K562 (cell line): ENCODE results near the gene WDR62. TPM values are rescaled to one million over a fixed set of nuclear protein-coding genes. Genes with fewer than 3 reads are reported as not detected.

Source experiments
- ATAC-seq: fragments of 200-7000 bp; cut with Tn5 transposase; 3 replicates; pipeline ENCODE4 v1.9.1; 2020; ENCODE audit warnings: moderate library complexity
- BruUV-seq: library from RNA; stranded (reverse); fragments of 400-500 nt; replicated peaks from 2 replicates; lab custom pipeline; 2021; lab: Mats Ljungman, UMichigan
- CTCF ChIA-PET: fragments of 300-600 bp; formaldehyde crosslinking; extraction: SDS; loops from one replicate; lab custom pipeline; 2021; ENCODE audit warnings: low intra/inter-chr PET ratio; lab: Yijun Ruan, JAX
- POLR2A ChIA-PET: fragments of 300-600, 350-650 bp; sonication (Branson Sonifier 250); formaldehyde crosslinking; extraction: SDS; loops from one replicate; lab custom pipeline; 2021; ENCODE audit warnings: antibody characterized with exemption, inconsistent platforms; lab: Yijun Ruan, JAX
- DNase-seq, 4 experiments: peaks; one replicate each; pipeline versions ENCODE4 v3.0.0 to v3.0.0-alpha.2; 2011 to 2018; ENCODE audit warnings: low spot score in 3 of 4, mixed read lengths in 3 of 4; ENCODE audit errors: extremely low read depth in 1 of 4
- FAIRE-seq: peaks from 2 replicates; lab custom pipeline; 2011; peaks lifted over from hg19 to GRCh38; lab: Jason Lieb, UNC
- H2AFZ ChIP-seq: 2 replicates; pipeline ENCODE4 v1.6.0; 2011; ENCODE audit warnings: low read depth, low read length, control low read depth, inconsistent platforms
- H3K27ac ChIP-seq: fragments of 200-600 bp; 3 replicates; pipeline ENCODE4 v1.8.0; 2011; ENCODE audit warnings: low read depth, mild to moderate bottlenecking, control low read depth, inconsistent platforms, low read length, moderate library complexity, mixed read lengths; ENCODE audit errors: extremely low read depth
- H3K27me3 ChIP-seq, 2 experiments: fragments of 300-600 bp in 1 of 2; 2 replicates in 1 of 2; 3 replicates in 1 of 2; pipeline versions ENCODE4 v1.6.0 to v1.8.0; 2011; ENCODE audit warnings: inconsistent platforms in 2 of 2, low read length in 2 of 2, mild to moderate bottlenecking in 1 of 2, mixed read lengths in 1 of 2, moderate library complexity in 1 of 2; ENCODE audit not compliant: control insufficient read depth in 2 of 2, insufficient read depth in 2 of 2
- H3K36me3 ChIP-seq: fragments of 300-600 bp; 3 replicates; pipeline ENCODE4 v1.8.0; 2011; ENCODE audit warnings: mild to moderate bottlenecking, low read length, inconsistent platforms; ENCODE audit not compliant: control insufficient read depth, insufficient read depth
- H3K4me1 ChIP-seq, 2 experiments: fragments of 200-600 bp in 1 of 2; replicated peaks in 1 of 2; 2 replicates in 1 of 2; 3 replicates in 1 of 2; pipeline versions ENCODE4 v1.5.1 to v1.8.0; 2011; ENCODE audit warnings: inconsistent platforms in 2 of 2, low read length in 2 of 2, mild to moderate bottlenecking in 1 of 2, mixed read lengths in 1 of 2, moderate library complexity in 1 of 2; ENCODE audit not compliant: control insufficient read depth in 2 of 2, insufficient read depth in 2 of 2
- H3K4me2 ChIP-seq: 2 replicates; pipeline ENCODE4 v1.6.1; 2011; ENCODE audit warnings: low read length, control low read depth, inconsistent platforms, mixed read lengths; ENCODE audit not compliant: insufficient read depth
- H3K4me3 ChIP-seq: fragments of 200-600 bp; sonication (generic), shearing (Covaris generic); 2 replicates; pipeline ENCODE4 v1.5.1; 2016; ENCODE audit warnings: control low read depth, inconsistent platforms
- H3K79me2 ChIP-seq: fragments of 200-600 bp; 3 replicates; pipeline ENCODE4 v1.8.0; 2011; ENCODE audit warnings: low read length, inconsistent platforms; ENCODE audit not compliant: control insufficient read depth, insufficient read depth
- H3K9ac ChIP-seq, 2 experiments: 2 replicates each; pipeline versions ENCODE4 v1.6.0 to v1.6.1; 2011; ENCODE audit warnings: low read depth in 2 of 2, low read length in 2 of 2, control low read depth in 1 of 2, inconsistent platforms in 1 of 2, mild to moderate bottlenecking in 1 of 2, mixed read lengths in 1 of 2; ENCODE audit not compliant: insufficient read depth in 1 of 2
- H3K9me1 ChIP-seq: one replicate; pipeline ENCODE4 v1.6.0; 2011; ENCODE audit warnings: inconsistent platforms, mild to moderate bottlenecking, low read length, moderate library complexity; ENCODE audit not compliant: control insufficient read depth, insufficient read depth
- H3K9me3 ChIP-seq: replicated peaks from 2 replicates; pipeline ENCODE4 v1.5.1; 2011; ENCODE audit warnings: low read depth, low read length, inconsistent platforms; ENCODE audit not compliant: control insufficient read depth, insufficient read depth
- H4K20me1 ChIP-seq: replicated peaks from 2 replicates; pipeline ENCODE4 v1.6.1; 2011; ENCODE audit warnings: low read length, inconsistent platforms, mixed read lengths; ENCODE audit not compliant: control insufficient read depth, insufficient read depth
- CHAMP1 ChIP-seq: fragments of 450-650 bp; IDR thresholded peaks from 2 replicates; pipeline ENCODE4 v1.6.1; 2016; ENCODE audit warnings: mild to moderate bottlenecking
- CREM ChIP-seq: IDR thresholded peaks from 2 replicates; pipeline ENCODE4 v1.6.1; 2014; ENCODE audit warnings: antibody characterized with exemption, low read depth
- STAT5B ChIP-seq: fragments of 250-450 bp; sonication (Bioruptor Pico); IDR thresholded peaks from 2 replicates; pipeline ENCODE4 v1.8.0; 2021; ENCODE audit warnings: mild to moderate bottlenecking, inconsistent platforms
- TOE1 ChIP-seq, 2 experiments: fragments of 450-650 bp in 1 of 2; sonication (generic) in 1 of 2; formaldehyde crosslinking in 1 of 2; IDR thresholded peaks; 2 replicates each; pipeline versions ENCODE4 v1.7.1 to v1.8.0; 2016 to 2022; ENCODE audit warnings: borderline replicate concordance in 2 of 2, mild to moderate bottlenecking in 2 of 2, antibody characterized with exemption in 1 of 2, inconsistent platforms in 1 of 2, low read depth in 1 of 2, missing genetic modification reagents in 1 of 2, moderate library complexity in 1 of 2
- YBX1 ChIP-seq: fragments of 450-650 bp; IDR thresholded peaks from 2 replicates; pipeline ENCODE4 v1.7.1; 2016; ENCODE audit warnings: mild to moderate bottlenecking
- ZNF140 ChIP-seq: fragments of 250-450 bp; sonication (Bioruptor Pico); IDR thresholded peaks from 2 replicates; pipeline ENCODE4 v1.8.0; 2021; ENCODE audit warnings: moderate library complexity, mild to moderate bottlenecking, inconsistent platforms
- WGBS: fragments of 100-300 bp; shearing (Covaris generic); methylation state at CpG from one replicate; pipeline ENCODE4 v1.1.6; 2016; ENCODE audit warnings: low coverage, mixed read lengths; ENCODE audit not compliant: insufficient coverage; ENCODE audit errors: missing lambda C conversion rate; 5-methylcytosine and 5-hydroxymethylcytosine counted together
- in situ Hi-C: fragments of 300-500 bp; cut with MboI; formaldehyde crosslinking; loops from 4 replicates; pipeline ENCODE4 v1.15.0; 2018; ENCODE audit warnings: inconsistent platforms, mixed read lengths
- intact Hi-C: fragments of 100-400 bp; cut with micrococcal nuclease; formaldehyde crosslinking; loops from 2 replicates; pipeline ENCODE4 v1.14.2; 2022
- polyA plus RNA-seq, 8 experiments: library from polyadenylated mRNA; depleted of rRNA in 4 of 8; stranded (reverse) in 5 of 8; unstranded in 3 of 8; fragments of >200 nt; fragmentation: Nextera tagmentation in 2 of 8; fragmentation: Illumina TruSeq in 1 of 8; extraction: Ambion mirVana in 2 of 8; extraction: Trizol in 1 of 8; gene quantifications; 2 replicates each; pipeline versions ENCODE4 v1.2.1 to v1.2.3, GENCODE V29; 2011 to 2014; ENCODE audit warnings: inconsistent platforms in 1 of 8, missing spikeins in 1 of 8
- total RNA-seq, 7 experiments: library from RNA; depleted of rRNA in 6 of 7; stranded (reverse); fragments of >200 nt in 6 of 7; fragmentation: Illumina TruSeq in 2 of 7; extraction: Trizol in 2 of 7; gene quantifications; 2 replicates each; pipeline versions ENCODE4 v1.2.1 to v1.2.3, GENCODE V29; 2011 to 2021; ENCODE audit warnings: low replicate concordance in 1 of 7

The WDR62 gene
- total and polyA plus RNA-seq, 9 of the 15 experiments (the other 6 are each of a cell fraction or from before 2014, with no cell fraction given): 0.35 to 32.8 (median 14.4) TPM

- Histone ChIP-seq H3K79me2 (no peaks in the 10 kb centered on the region), H3K9me1 (peaks cover 8% of the 10 kb centered on the region), H3K4me1 (peaks cover 15 to 54% of the 10 kb centered on the region in 2 experiments; a peak in 4 of 5 replicates), H4K20me1 (no peaks in the 10 kb centered on the region), H3K9me3 (no peaks in the 10 kb centered on the region), H3K4me3 (no peak overlapping the region), H3K27ac (peak overlapping the region; percentile 31; the same call in 1 of the 3 replicates), H3K36me3 (peaks cover 84% of the 10 kb centered on the region), H2AFZ (no peak overlapping the region), H3K9ac (peak overlapping the region in 1 of 2 experiments; percentile 84; a peak in 2 of 4 replicates), H3K27me3 (no peaks in the 10 kb centered on the region), H3K4me2 (no peak overlapping the region)
- 94% methylated on average over 21 of the region's 24 CpGs for WGBS
- DNase-seq: no peak
- TF ChIP-seq CREM (no peak), TOE1 (IDR thresholded peaks at IDR 0.05; ENCODE audit: borderline replicate concordance) (no peak), TOE1 (CRISPR knock-in tag; IDR thresholded peaks at IDR 0.05; ENCODE audit: borderline replicate concordance, low read depth) (no peak), YBX1 (no peak), STAT5B (CRISPR knock-in tag) (no peak), CHAMP1 (no peak), ZNF140 (CRISPR knock-in tag) (no peak)
- POLR2A ChIA-PET: interaction anchor here (0.9 to 3.5 kb wide), 4 partner anchors 8 to 47 kb away, joined by 3 to 10 read pairs (median 8); partner anchors contain the start of gene POLR2I
- BruUV-seq: no TSS peak
- in situ Hi-C loops: no loop called here
- intact Hi-C loops: no loop called here
- CTCF ChIA-PET: no interaction called here
- no peak for ATAC-seq
- FAIRE-seq: no peak
These were observed 48.4 kb downstream of the WDR62 start for GRCh38 chr19:36103040-36103626.
